HUES6 (cell line): ENCODE measurements around the gene CHERP.

Source experiments
- H3K27ac ChIP-seq: 2 replicates; pipeline ENCODE4 v1.7.0; 2013; ENCODE audit warnings: low read depth, mild to moderate bottlenecking, low read length, inconsistent platforms
- H3K27me3 ChIP-seq: 2 replicates; pipeline ENCODE4 v1.6.1; 2013; ENCODE audit warnings: low read length; ENCODE audit not compliant: control insufficient read depth, insufficient read depth
- H3K36me3 ChIP-seq: 2 replicates; pipeline ENCODE4 v1.6.1; 2013; ENCODE audit warnings: low read length; ENCODE audit not compliant: control insufficient read depth, insufficient read depth
- H3K4me1 ChIP-seq: 2 replicates; pipeline ENCODE4 v1.6.1; 2013; ENCODE audit warnings: low read length; ENCODE audit not compliant: control insufficient read depth, insufficient read depth
- H3K4me3 ChIP-seq: 2 replicates; pipeline ENCODE4 v1.5.1; 2013; ENCODE audit warnings: low read depth, low read length
- H3K9ac ChIP-seq: one replicate; pipeline ENCODE4 v1.6.1; 2013; ENCODE audit warnings: mild to moderate bottlenecking, low read length
- H3K9me3 ChIP-seq: 2 replicates; pipeline ENCODE4 v1.6.1; 2013; ENCODE audit warnings: low read depth, low read length; ENCODE audit not compliant: control insufficient read depth, insufficient read depth

Gene CHERP

GRCh38 chr19:16536130-16536529, 6.1 kb downstream of the CHERP start:
- Histone ChIP-seq H3K36me3 (peaks cover 93% of the 10 kb centered on the region), H3K9me3 (no peaks in the 10 kb centered on the region), H3K4me3 (no peak overlapping the region), H3K27ac (no peak overlapping the region), H3K4me1 (no peaks in the 10 kb centered on the region), H3K27me3 (no peaks in the 10 kb centered on the region), H3K9ac (no peak overlapping the region)

DNA sequence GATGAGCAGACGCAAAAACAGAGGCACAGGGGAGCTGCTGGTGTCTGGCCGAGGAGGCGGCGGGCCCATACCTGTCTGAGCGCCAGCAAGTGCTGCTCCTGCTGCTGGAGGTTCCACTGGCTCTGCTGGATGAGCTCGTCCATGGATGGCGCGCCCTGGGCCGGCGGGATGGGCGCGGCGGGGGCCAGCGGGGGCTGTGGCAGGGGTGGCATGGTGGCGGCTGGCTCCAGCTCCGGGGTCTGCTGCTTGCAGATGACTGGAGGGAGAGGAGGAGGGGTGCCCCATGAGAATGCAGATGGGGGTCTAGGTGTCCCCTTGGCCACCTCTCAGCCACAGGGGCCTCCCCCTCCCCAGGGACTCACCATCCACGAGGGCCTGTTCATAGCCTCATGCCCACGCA, 6.9 kb downstream of the CHERP start:
- Histone ChIP-seq H3K4me1 (no peaks in the 10 kb centered on the region), H3K27ac (no peak overlapping the region), H3K4me3 (no peak overlapping the region), H3K9me3 (no peaks in the 10 kb centered on the region), H3K27me3 (no peaks in the 10 kb centered on the region), H3K9ac (no peak overlapping the region), H3K36me3 (peaks cover 95% of the 10 kb centered on the region)

DNA sequence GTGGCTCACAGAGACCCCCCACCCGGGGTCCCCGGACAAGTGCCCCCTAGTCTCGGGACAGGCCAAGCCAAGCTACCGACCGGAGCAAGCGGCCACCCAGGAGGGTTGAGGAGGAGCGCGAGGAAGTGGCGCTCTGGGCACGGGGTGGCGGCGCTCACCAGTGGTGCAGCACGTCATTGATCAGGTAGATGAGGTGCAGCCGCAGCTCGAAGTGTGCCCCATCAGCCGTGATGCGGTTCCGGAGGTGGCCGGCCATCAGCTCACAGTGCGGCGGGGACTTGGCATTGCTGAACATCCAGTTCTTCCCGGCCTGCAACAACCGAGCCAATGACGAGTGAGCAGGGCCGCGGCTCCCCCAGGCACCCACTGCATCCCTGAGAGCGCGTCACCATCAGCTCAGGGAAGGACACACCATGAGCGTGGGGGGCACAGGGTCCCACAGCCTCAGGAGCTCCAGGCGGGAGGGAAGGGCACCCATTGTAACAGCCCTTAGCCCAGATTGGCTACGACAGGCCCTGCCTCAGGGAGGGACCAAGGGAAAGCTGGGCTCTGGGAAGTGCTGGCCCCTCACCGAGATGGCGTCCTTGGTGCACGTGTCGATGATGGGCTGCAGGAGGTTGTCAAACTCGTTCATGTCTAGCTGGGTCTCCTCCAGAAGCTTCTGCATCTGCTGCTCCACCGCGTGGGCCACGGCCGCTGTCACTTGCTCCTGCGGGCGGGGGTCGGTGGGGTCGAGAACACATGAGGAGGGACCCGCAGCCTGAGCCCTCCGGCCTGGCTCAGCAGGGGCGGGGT, 9.6 kb downstream of the CHERP start:
- Histone ChIP-seq H3K36me3 (peaks cover 100% of the 10 kb centered on the region), H3K4me1 (no peaks in the 10 kb centered on the region), H3K9ac (no peak overlapping the region), H3K4me3 (no peak overlapping the region), H3K9me3 (no peaks in the 10 kb centered on the region), H3K27ac (no peak overlapping the region), H3K27me3 (no peaks in the 10 kb centered on the region)

- H3K4me1 ChIP-seq = no peaks in the 10 kb centered on the region
- peaks cover 100% of the 10 kb centered on the region for H3K36me3 ChIP-seq
- no peaks in the 10 kb centered on the region for H3K9me3 ChIP-seq
- no peak overlapping the region for H3K4me3 ChIP-seq
- H3K9ac ChIP-seq = no peak overlapping the region
- no peak overlapping the region for H3K27ac ChIP-seq
- no peaks in the 10 kb centered on the region for H3K27me3 ChIP-seq
These were observed 10.9 kb downstream of the CHERP start for GRCh38 chr19:16531380-16531669.

DNA sequence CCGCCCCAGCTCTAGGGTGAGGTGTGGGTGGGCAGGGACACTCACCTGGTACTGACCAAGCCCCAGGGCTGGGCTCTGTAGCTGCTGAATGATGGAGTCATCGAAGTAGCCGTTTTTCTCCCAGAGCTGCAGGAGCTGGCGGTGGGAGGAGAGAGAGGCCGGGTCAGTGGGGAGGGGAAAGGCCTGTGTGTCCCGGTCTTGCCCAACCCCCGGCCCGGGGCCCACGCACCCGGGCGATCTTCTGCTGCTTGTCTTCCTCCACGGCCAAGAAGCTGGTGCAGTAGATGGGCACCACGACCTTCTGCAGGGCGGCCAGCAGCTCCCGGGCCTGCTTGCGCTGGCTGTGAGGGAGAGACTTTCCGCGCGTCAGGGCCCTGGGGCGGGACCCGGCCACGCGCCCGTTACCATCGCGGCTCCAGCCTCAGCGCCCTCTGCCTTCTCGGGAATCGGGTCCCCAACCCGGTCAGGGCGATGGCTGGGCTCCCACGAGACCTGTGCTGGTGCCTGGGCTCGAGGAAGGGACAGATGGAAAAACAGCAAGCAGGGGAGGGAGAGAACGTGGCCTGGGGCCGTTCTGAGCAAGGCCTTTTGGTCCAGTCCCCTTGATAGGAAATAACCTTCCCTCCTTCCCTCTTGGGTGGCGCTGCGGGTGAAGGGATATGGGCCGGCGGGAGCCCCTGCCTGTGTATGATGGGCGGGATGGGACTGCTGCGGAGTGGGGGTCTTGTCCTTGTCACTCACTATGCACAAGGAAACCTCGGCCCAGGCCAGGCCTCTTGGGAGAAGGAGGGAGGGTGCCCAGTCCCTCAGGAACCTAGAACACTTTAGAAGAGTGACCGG, 11.5 kb downstream of the CHERP start:
- H3K27me3 ChIP-seq = no peaks in the 10 kb centered on the region
- no peaks in the 10 kb centered on the region for H3K9me3 ChIP-seq
- H3K4me1 ChIP-seq = no peaks in the 10 kb centered on the region
- H3K9ac ChIP-seq = no peak overlapping the region
- no peak overlapping the region for H3K4me3 ChIP-seq
- H3K27ac ChIP-seq = no peak overlapping the region
- peaks cover 100% of the 10 kb centered on the region for H3K36me3 ChIP-seq

DNA sequence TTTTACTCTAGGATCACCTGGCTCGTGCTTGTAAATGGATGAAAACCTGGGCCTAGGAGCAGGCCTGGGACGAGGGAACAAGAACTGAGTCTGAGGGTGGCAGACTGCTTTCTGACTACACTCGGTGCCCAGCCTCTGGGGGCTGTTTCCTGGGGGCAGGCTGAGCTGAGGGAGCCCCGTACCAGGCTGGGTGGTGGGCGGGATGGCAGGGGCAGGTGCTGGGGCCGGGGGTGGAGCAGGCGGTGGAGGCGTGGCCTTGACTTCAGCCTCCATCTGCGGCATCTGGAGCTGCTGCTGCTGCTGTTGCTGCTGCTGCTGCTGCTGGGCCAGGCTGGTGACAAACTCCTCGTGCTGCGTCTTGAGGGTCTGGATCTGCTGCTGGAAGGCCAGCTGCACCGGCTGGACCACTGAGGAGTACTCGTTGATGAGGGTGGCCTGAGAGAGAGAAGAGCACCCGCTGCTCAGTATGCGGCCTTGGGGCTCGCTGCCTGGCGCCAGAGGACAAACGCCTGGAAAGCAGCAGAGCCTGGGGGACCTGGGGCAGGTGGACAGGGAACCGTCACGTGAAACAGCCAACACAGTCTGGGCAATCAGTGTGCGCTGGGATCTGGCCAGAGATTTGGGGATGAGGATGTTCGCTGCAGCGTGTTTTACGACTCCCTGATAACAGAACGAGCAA, 12.6 kb downstream of the CHERP start:
- Histone ChIP-seq H3K9ac (no peak overlapping the region), H3K4me3 (no peak overlapping the region), H3K36me3 (peaks cover 100% of the 10 kb centered on the region), H3K27me3 (no peaks in the 10 kb centered on the region), H3K4me1 (no peaks in the 10 kb centered on the region), H3K9me3 (no peaks in the 10 kb centered on the region), H3K27ac (no peak overlapping the region)

DNA sequence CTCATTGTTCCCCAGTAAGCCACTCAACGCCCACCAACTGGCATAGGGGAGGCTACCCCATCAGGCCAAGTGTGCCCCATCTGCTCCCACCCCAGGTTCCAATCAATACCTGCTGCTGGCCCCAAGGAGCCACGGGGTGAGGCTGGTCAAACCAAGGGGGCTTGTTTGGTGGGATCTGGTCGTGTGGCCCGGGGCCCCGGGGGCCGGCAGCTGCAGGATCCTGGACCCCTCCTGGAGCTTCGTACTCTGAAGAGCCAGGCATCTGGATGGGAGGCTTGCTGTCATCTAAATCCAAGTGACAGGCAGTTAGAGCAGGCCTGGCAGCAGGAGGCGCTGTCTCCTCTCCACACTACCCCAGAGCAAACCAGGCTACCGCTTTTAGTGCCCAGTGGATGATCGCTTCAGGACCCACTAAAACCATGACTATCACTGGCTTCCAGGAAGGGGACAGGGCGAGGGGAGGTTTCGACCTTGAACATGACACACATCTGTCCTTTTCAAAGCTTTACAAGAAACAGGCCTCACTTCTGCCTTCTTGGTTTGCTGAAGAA, 14.2 kb downstream of the CHERP start:
- Histone ChIP-seq H3K9ac (no peak overlapping the region), H3K4me3 (no peak overlapping the region), H3K9me3 (no peaks in the 10 kb centered on the region), H3K27me3 (no peaks in the 10 kb centered on the region), H3K36me3 (peaks cover 100% of the 10 kb centered on the region), H3K4me1 (no peaks in the 10 kb centered on the region), H3K27ac (no peak overlapping the region)

DNA sequence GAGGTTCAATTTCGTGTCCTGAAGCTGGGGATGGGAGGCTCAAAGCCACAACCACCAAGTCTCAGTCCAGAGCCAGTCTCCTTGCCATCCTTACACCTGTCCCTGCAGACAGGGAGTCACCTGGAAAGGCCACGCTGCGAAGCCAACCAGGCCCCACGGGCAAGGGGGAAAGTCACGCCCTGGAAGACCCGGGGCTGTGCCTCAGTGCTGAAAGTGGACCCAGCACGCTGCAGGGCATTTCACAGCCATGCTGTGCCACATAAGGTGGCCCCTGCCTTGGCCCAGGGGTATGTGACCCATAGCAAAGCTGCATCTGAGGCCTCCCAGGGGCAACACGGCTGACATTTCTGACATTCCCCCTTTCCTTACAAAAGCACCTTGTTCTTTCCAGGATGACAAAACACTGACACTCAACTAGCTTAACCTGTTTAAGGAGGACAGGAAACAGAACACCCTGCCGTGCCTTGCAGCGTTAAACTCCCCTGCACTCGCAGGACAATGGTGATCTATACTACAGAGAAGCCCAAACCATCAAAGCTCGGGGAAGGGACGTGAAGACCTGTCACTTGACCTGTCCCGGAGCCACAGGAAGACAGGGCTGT, 14.8 kb downstream of the CHERP start:
- Histone ChIP-seq H3K4me1 (no peaks in the 10 kb centered on the region), H3K27me3 (no peaks in the 10 kb centered on the region), H3K36me3 (peaks cover 100% of the 10 kb centered on the region), H3K27ac (no peak overlapping the region), H3K9me3 (no peaks in the 10 kb centered on the region), H3K4me3 (no peak overlapping the region), H3K9ac (no peak overlapping the region)

DNA sequence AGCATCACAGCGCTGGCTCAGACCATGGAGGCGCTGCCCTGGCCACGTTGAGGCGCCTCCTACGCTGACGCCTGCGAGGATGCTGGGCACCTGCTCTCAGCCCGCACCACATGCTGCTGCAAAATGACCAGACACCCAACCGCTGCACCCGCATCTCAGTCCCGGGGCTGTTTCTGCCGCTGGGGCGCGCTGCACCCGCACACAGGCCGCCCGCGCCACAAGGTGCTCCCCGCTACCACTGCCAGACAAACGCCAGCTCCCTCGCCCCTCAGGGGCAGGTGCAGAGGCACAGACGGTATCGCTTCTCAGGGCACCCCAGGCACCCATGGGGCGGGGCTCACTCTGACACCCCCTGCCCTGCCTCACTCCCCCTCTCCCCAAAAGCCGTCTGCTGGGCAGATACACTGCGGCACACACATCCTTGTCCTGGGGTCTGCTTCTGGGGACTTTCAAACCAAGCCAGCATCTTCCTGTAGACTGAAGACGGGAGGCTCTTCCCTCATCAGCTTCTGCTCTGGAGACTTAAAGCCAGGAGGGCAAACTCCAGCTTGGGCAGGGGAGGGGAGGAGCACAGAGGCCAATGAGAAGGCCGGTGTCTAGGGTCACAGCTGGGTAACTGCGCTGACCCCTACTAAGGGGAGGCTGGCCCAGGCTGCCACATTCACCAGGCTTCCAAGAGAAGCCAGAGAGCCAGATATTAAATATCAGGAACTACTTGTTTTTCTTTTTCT, 16.3 kb downstream of the CHERP start:
- Histone ChIP-seq H3K27ac (no peak overlapping the region), H3K36me3 (peaks cover 97% of the 10 kb centered on the region), H3K9ac (no peak overlapping the region), H3K27me3 (no peaks in the 10 kb centered on the region), H3K4me1 (no peaks in the 10 kb centered on the region), H3K4me3 (no peak overlapping the region), H3K9me3 (no peaks in the 10 kb centered on the region)

GRCh38 chr19:16524991-16525734, 17.1 kb downstream of the CHERP start:
- Histone ChIP-seq H3K27me3 (no peaks in the 10 kb centered on the region), H3K4me3 (no peak overlapping the region), H3K9ac (no peak overlapping the region), H3K36me3 (peaks cover 97% of the 10 kb centered on the region), H3K4me1 (no peaks in the 10 kb centered on the region), H3K27ac (no peak overlapping the region), H3K9me3 (no peaks in the 10 kb centered on the region)
